Measurements from ENCODE around the gene TAAR6.

TAAR6 gene

GRCh38 chr6:132568611-132569010, 1.5 kb upstream of the TAAR6 start:
- TF ChIP-seq EZH2phosphoT487 (IDR thresholded peaks at IDR 0.05; ENCODE audit: borderline replicate concordance, low read length), result no peak
- no peak for TF ChIP-seq CTCF (IDR thresholded peaks at IDR 0.05; ENCODE audit: low read depth, low read length, poor library complexity, severe bottlenecking)
- Histone ChIP-seq H3F3A (ENCODE audit: control insufficient read depth, insufficient read depth) (no peaks in the 10 kb centered on the region), H3K27ac (ENCODE audit: low read depth, low read length) (no peak overlapping the region), H3K9me2 (replicated peaks; ENCODE audit: control insufficient read depth, low read length) (no peaks in the 10 kb centered on the region), H3K9me3 (ENCODE audit: control insufficient read depth, insufficient read depth, low read length) (no peaks in the 10 kb centered on the region), H3K4me1 (ENCODE audit: control insufficient read depth, low read length) (no peaks in the 10 kb centered on the region), H4K20me1 (ENCODE audit: control insufficient read depth, insufficient read depth, low read depth, low read length) (no peaks in the 10 kb centered on the region), H3K36me3 (ENCODE audit: control insufficient read depth, low read length) (no peaks in the 10 kb centered on the region), H3K4me2 (ENCODE audit: low read length) (no peak overlapping the region), H3K79me2 (ENCODE audit: control insufficient read depth, low read length) (no peaks in the 10 kb centered on the region), H3K4me3 (ENCODE audit: low read length) (no peak overlapping the region), H3K27me3 (ENCODE audit: control insufficient read depth, low read length) (no peaks in the 10 kb centered on the region)

- H3K79me2 ChIP-seq (ENCODE audit: control insufficient read depth, low read length), result no peaks in the 10 kb centered on the region
- no peaks in the 10 kb centered on the region for H3K4me1 ChIP-seq (ENCODE audit: control insufficient read depth, low read length)
- H3K36me3 ChIP-seq (ENCODE audit: control insufficient read depth, low read length), result no peaks in the 10 kb centered on the region
- H3K27ac ChIP-seq (ENCODE audit: low read depth, low read length), result no peak overlapping the region
- H4K20me1 ChIP-seq (ENCODE audit: control insufficient read depth, insufficient read depth, low read depth, low read length), result no peaks in the 10 kb centered on the region
- H3K9me3 ChIP-seq (ENCODE audit: control insufficient read depth, insufficient read depth, low read length), result no peaks in the 10 kb centered on the region
- H3K4me2 ChIP-seq (ENCODE audit: low read length), result no peak overlapping the region
- no peaks in the 10 kb centered on the region for H3K27me3 ChIP-seq (ENCODE audit: control insufficient read depth, low read length)
- no peak overlapping the region for H3K4me3 ChIP-seq (ENCODE audit: low read length)
- TF ChIP-seq EZH2phosphoT487 (IDR thresholded peaks at IDR 0.05; ENCODE audit: borderline replicate concordance, low read length), result no peak
- TF ChIP-seq CTCF (IDR thresholded peaks at IDR 0.05; ENCODE audit: low read depth, low read length, poor library complexity, severe bottlenecking), result no peak
- no peaks in the 10 kb centered on the region for H3F3A ChIP-seq (ENCODE audit: control insufficient read depth, insufficient read depth)
- H3K9me2 ChIP-seq (replicated peaks; ENCODE audit: control insufficient read depth, low read length), result no peaks in the 10 kb centered on the region
Measured at GRCh38 chr6:132569170-132569569, 952 bp upstream of the TAAR6 start.

- Histone ChIP-seq H3K9me3 (ENCODE audit: control insufficient read depth, insufficient read depth, low read length) (no peaks in the 10 kb centered on the region), H3K79me2 (ENCODE audit: control insufficient read depth, low read length) (no peaks in the 10 kb centered on the region), H3K9me2 (replicated peaks; ENCODE audit: control insufficient read depth, low read length) (no peaks in the 10 kb centered on the region), H3K4me2 (ENCODE audit: low read length) (no peak overlapping the region), H3F3A (ENCODE audit: control insufficient read depth, insufficient read depth) (no peaks in the 10 kb centered on the region), H4K20me1 (ENCODE audit: control insufficient read depth, insufficient read depth, low read depth, low read length) (no peaks in the 10 kb centered on the region), H3K4me3 (ENCODE audit: low read length) (no peak overlapping the region), H3K27ac (ENCODE audit: low read depth, low read length) (no peak overlapping the region), H3K4me1 (ENCODE audit: control insufficient read depth, low read length) (no peaks in the 10 kb centered on the region), H3K27me3 (ENCODE audit: control insufficient read depth, low read length) (no peaks in the 10 kb centered on the region), H3K36me3 (ENCODE audit: control insufficient read depth, low read length) (no peaks in the 10 kb centered on the region)
- TF ChIP-seq CTCF (IDR thresholded peaks at IDR 0.05; ENCODE audit: low read depth, low read length, poor library complexity, severe bottlenecking) (no peak), EZH2phosphoT487 (IDR thresholded peaks at IDR 0.05; ENCODE audit: borderline replicate concordance, low read length) (no peak)
Measured at GRCh38 chr6:132571774-132572173, 1.7 kb downstream of the TAAR6 start.

- Histone ChIP-seq H3K36me3 (ENCODE audit: control insufficient read depth, low read length) (no peaks in the 10 kb centered on the region), H3K4me3 (ENCODE audit: low read length) (no peak overlapping the region), H3K27ac (ENCODE audit: low read depth, low read length) (no peak overlapping the region), H4K20me1 (ENCODE audit: control insufficient read depth, insufficient read depth, low read depth, low read length) (no peaks in the 10 kb centered on the region), H3K79me2 (ENCODE audit: control insufficient read depth, low read length) (no peaks in the 10 kb centered on the region), H3K4me1 (ENCODE audit: control insufficient read depth, low read length) (no peaks in the 10 kb centered on the region), H3F3A (ENCODE audit: control insufficient read depth, insufficient read depth) (no peaks in the 10 kb centered on the region), H3K4me2 (ENCODE audit: low read length) (no peak overlapping the region), H3K9me3 (ENCODE audit: control insufficient read depth, insufficient read depth, low read length) (peaks cover 3% of the 10 kb centered on the region; the same call in 1 of the 2 replicates), H3K27me3 (ENCODE audit: control insufficient read depth, low read length) (no peaks in the 10 kb centered on the region), H3K9me2 (replicated peaks; ENCODE audit: control insufficient read depth, low read length) (no peaks in the 10 kb centered on the region)
- TF ChIP-seq EZH2phosphoT487 (IDR thresholded peaks at IDR 0.05; ENCODE audit: borderline replicate concordance, low read length), result no peak
Measured at GRCh38 chr6:132584698-132585097, 14.6 kb downstream of the TAAR6 start.
